ENCODE results near the gene SAE1. TPM values are rescaled to one million over a fixed set of nuclear protein-coding genes. Genes with fewer than 3 reads are reported as not detected.

The SAE1 gene
- total RNA-seq, result 10 to 100 TPM; 27.3 to 85.4 (median 51.8) TPM

DNA sequence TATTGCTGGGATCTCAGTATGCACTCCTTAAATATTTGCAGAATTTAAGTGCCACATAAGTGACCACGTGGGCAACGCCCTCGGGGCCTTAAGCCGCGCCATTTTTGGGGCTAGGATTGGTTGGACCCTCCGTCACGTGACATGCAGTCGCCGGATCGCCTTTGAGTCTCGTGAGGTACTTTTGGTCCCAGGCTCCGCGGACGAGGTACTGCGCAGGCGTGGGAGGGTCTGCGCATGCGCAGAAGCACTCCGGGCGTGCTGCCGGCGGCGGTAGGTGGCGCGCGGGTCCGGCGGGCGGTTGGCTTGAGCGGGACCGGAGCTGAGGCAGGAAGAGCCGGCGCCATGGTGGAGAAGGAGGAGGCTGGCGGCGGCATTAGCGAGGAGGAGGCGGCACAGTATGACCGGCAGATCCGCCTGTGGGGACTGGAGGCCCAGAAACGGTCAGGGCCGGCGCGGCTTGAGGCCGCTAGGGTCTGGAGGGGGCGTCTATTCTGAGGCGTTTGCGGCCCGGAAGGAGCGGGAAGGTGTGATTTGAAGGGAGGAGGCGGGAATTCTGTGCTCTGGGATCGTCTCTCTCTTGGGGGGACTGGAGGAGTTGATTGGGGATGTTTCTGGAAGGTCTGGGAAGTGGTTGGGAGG is at the start of gene SAE1:
Gene SAE1, plus strand, starts transcription at position 247 of the 639 bp plus-strand sequence. Its CDS starts 96 bp downstream, at position 343.
- peak; percentile 93 for DNase-seq
- TF ChIP-seq POLR2A (IDR thresholded peaks at IDR 0.05) (peak; percentile 82), EP300 (IDR thresholded peaks at IDR 0.05; ENCODE audit: low read depth) (no peak), POLR2AphosphoS5 (IDR thresholded peaks at IDR 0.05) (peak; percentile 92 to 94 (median 92)), CTCF (IDR thresholded peaks at IDR 0.05) (peak; percentile 30 to 71 (median 45))
- in situ Hi-C loops (cut with MboI; ENCODE audit: low pct_ligation_motif_present in 1 of 4, low pct_unique_long_range_greater_than_20kb in 1 of 4, low sequenced_read_pairs in 3 of 4), result no loop called here
- 0% methylated on average over 13 to 37 of the region's 51 CpGs for WGBS, 2 donors (ENCODE audit: low coverage in 1 of 2)
- H3K27me3 ChIP-seq, result no peaks in the 10 kb centered on the region
- peak within 1 kb of the TSS; percentile 89 to 97 (median 90) for H3K27ac ChIP-seq
- no peaks in the 10 kb centered on the region for H3K9me3 ChIP-seq
- peaks cover 0 to 34% (median 17%) of the 10 kb centered on the region in 4 donors for H3K4me1 ChIP-seq
- no peaks in the 10 kb centered on the region for H3K36me3 ChIP-seq
- H3K4me3 ChIP-seq, result peak within 1 kb of the TSS; percentile 61 to 88 (median 77)
- intact Hi-C loops (cut with DNase I; ENCODE audit: low total_unique reads), result no loop called here

DNA sequence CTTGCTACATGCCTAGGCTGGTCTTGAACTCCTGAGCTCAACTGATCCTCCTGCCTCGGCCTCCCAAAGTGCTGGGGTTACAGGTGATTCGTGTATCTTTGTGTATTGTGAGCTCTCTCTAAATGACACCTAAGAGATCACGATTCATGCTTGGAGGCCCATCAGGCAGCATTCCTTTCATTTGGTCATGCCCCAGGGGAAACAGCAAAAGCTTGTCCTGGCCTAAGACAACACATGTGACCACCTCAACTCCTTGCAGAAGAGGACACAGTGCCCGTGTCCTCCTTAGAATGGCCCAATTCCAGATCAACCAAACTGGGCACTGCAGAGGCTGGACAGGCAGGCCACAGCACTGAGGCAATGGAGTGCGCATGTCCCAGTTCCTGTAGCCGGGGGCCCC is 49.5 kb upstream of the SAE1 start:
- no peaks in the 10 kb centered on the region for H3K9me3 ChIP-seq
- H3K27me3 ChIP-seq, result no peaks in the 10 kb centered on the region
- TF ChIP-seq CTCF (IDR thresholded peaks at IDR 0.05) (no peak), POLR2AphosphoS5 (IDR thresholded peaks at IDR 0.05) (no peak), EP300 (IDR thresholded peaks at IDR 0.05; ENCODE audit: low read depth) (no peak)
- no peak overlapping the region for H3K4me3 ChIP-seq
- WGBS, 2 donors (ENCODE audit: low coverage in 1 of 2), result 88 to 92% methylated on average over 2 to 6 of the region's 6 CpGs
- intact Hi-C loops (cut with DNase I; ENCODE audit: low total_unique reads) (no loop called here), in situ Hi-C loops (cut with MboI; ENCODE audit: low pct_ligation_motif_present in 1 of 4, low pct_unique_long_range_greater_than_20kb in 1 of 4, low sequenced_read_pairs in 3 of 4) (no loop called here)
- no peak for DNase-seq
- peaks cover 0 to 73% (median 25%) of the 10 kb centered on the region in 4 donors for H3K36me3 ChIP-seq
- H3K27ac ChIP-seq, result no peak overlapping the region
- H3K4me1 ChIP-seq, result peaks cover 3 to 7% (median 5%) of the 10 kb centered on the region in 4 donors

GRCh38 chr19:47082493-47082892 is 48.1 kb upstream of the SAE1 start:
- intact Hi-C loops (cut with DNase I; ENCODE audit: low total_unique reads) (no loop called here), in situ Hi-C loops (cut with MboI; ENCODE audit: low pct_ligation_motif_present in 1 of 4, low pct_unique_long_range_greater_than_20kb in 1 of 4, low sequenced_read_pairs in 3 of 4) (no loop called here)
- DNase-seq, result no peak
- Histone ChIP-seq H3K27ac (no peak overlapping the region), H3K4me1 (peaks cover 3 to 7% (median 5%) of the 10 kb centered on the region in 4 donors), H3K36me3 (peaks cover 0 to 74% (median 27%) of the 10 kb centered on the region in 4 donors), H3K27me3 (no peaks in the 10 kb centered on the region), H3K4me3 (no peak overlapping the region), H3K9me3 (no peaks in the 10 kb centered on the region)
- WGBS, 2 donors (ENCODE audit: low coverage in 1 of 2), result 86 to 96% methylated on average over 1 to 5 of the region's 5 CpGs
- TF ChIP-seq POLR2AphosphoS5 (IDR thresholded peaks at IDR 0.05) (no peak), CTCF (IDR thresholded peaks at IDR 0.05) (no peak)

GRCh38 chr19:47084879-47085439 is 45.7 kb upstream of the SAE1 start:
- DNase-seq, result no peak
- TF ChIP-seq POLR2AphosphoS5 (IDR thresholded peaks at IDR 0.05) (no peak), CTCF (IDR thresholded peaks at IDR 0.05) (no peak), POLR2A (IDR thresholded peaks at IDR 0.05) (no peak), EP300 (IDR thresholded peaks at IDR 0.05; ENCODE audit: low read depth) (no peak)
- intact Hi-C loops (cut with DNase I; ENCODE audit: low total_unique reads) (no loop called here), in situ Hi-C loops (cut with MboI; ENCODE audit: low pct_ligation_motif_present in 1 of 4, low pct_unique_long_range_greater_than_20kb in 1 of 4, low sequenced_read_pairs in 3 of 4) (no loop called here)
- Histone ChIP-seq H3K27ac (no peak overlapping the region), H3K36me3 (peaks cover 0 to 74% (median 30%) of the 10 kb centered on the region in 4 donors), H3K4me3 (no peak overlapping the region), H3K9me3 (no peaks in the 10 kb centered on the region), H3K27me3 (no peaks in the 10 kb centered on the region), H3K4me1 (peaks cover 3 to 15% (median 5%) of the 10 kb centered on the region in 4 donors)
- WGBS, 2 donors (ENCODE audit: low coverage in 1 of 2), result 90 to 100% methylated on average over 4 to 24 of the region's 24 CpGs
